Loucy (cell line): Measurements from ENCODE around the gene HS1BP3.

Source experiments
- H2AFZ ChIP-seq: fragments of 200-600 bp; sonication (generic); 2 replicates; pipeline ENCODE4 v1.6.0; 2016; ENCODE audit warnings: antibody characterized with exemption, mild to moderate bottlenecking, low read length, moderate library complexity
- H3F3A ChIP-seq: fragments of 200-600 bp; 2 replicates; pipeline ENCODE4 v1.6.0; 2016; ENCODE audit warnings: antibody characterized with exemption, low read depth, mild to moderate bottlenecking
- H3K27me3 ChIP-seq: fragments of 200-600 bp; sonication (generic); 2 replicates; pipeline ENCODE4 v1.6.1; 2014; ENCODE audit warnings: low read length, mild to moderate bottlenecking; ENCODE audit not compliant: insufficient read depth, poor library complexity, severe bottlenecking
- H3K36me3 ChIP-seq: fragments of 200-600 bp; sonication (generic); 2 replicates; pipeline ENCODE4 v1.6.1; 2016; ENCODE audit warnings: low read length; ENCODE audit not compliant: insufficient read depth
- H3K4me1 ChIP-seq: fragments of 200-600 bp; sonication (generic); 2 replicates; pipeline ENCODE4 v1.5.1; 2014; ENCODE audit warnings: low read length, mild to moderate bottlenecking; ENCODE audit not compliant: insufficient read depth, poor library complexity, severe bottlenecking
- H3K4me2 ChIP-seq: fragments of 200-600 bp; sonication (generic); 2 replicates; pipeline ENCODE4 v1.6.0; 2014; ENCODE audit warnings: antibody characterized with exemption, low read length, low read depth, mild to moderate bottlenecking; ENCODE audit not compliant: poor library complexity, severe bottlenecking
- H3K4me3 ChIP-seq: fragments of 200-600 bp; sonication (generic); 2 replicates; pipeline ENCODE4 v1.5.1; 2014; ENCODE audit warnings: low read length, mild to moderate bottlenecking, mixed read lengths; ENCODE audit not compliant: poor library complexity, severe bottlenecking
- H3K79me2 ChIP-seq: fragments of 200-600 bp; sonication (generic); 2 replicates; pipeline ENCODE4 v1.6.1; 2014; ENCODE audit warnings: low read length; ENCODE audit not compliant: insufficient read depth
- H3K9ac ChIP-seq: fragments of 200-600 bp; sonication (generic); 2 replicates; pipeline ENCODE4 v1.6.0; 2014; ENCODE audit warnings: mild to moderate bottlenecking, low read depth, low read length, moderate library complexity; ENCODE audit not compliant: poor library complexity, severe bottlenecking
- H3K9me2 ChIP-seq: fragments of 200-600 bp; sonication (generic); replicated peaks from 2 replicates; pipeline ENCODE4 v1.6.1; 2016; ENCODE audit warnings: low read depth, low read length, mixed read lengths
- H3K9me3 ChIP-seq: fragments of 200-600 bp; sonication (generic); 2 replicates; pipeline ENCODE4 v1.6.1; 2014; ENCODE audit warnings: mild to moderate bottlenecking, antibody characterized with exemption, low read length, low read depth; ENCODE audit not compliant: insufficient read depth
- H4K20me1 ChIP-seq: fragments of 200-600 bp; sonication (generic); 2 replicates; pipeline ENCODE4 v1.6.0; 2014; ENCODE audit warnings: antibody characterized with exemption, low read length, mild to moderate bottlenecking; ENCODE audit not compliant: insufficient read depth, poor library complexity, severe bottlenecking
- EZH2phosphoT487 ChIP-seq: fragments of 200-600 bp; IDR thresholded peaks from 2 replicates; pipeline ENCODE4 v1.6.1; 2018; ENCODE audit warnings: antibody characterized with exemption, mild to moderate bottlenecking, moderate library complexity, borderline replicate concordance
- TF ChIP-seq, protein P1 (sequence below): fragments of 200-600 bp; sonication (generic); conservative IDR thresholded peaks from 2 replicates; pipeline ENCODE4 v1.5.1; 2014; ENCODE audit warnings: mild to moderate bottlenecking, antibody characterized with exemption, low read length

The HS1BP3 gene

DNA sequence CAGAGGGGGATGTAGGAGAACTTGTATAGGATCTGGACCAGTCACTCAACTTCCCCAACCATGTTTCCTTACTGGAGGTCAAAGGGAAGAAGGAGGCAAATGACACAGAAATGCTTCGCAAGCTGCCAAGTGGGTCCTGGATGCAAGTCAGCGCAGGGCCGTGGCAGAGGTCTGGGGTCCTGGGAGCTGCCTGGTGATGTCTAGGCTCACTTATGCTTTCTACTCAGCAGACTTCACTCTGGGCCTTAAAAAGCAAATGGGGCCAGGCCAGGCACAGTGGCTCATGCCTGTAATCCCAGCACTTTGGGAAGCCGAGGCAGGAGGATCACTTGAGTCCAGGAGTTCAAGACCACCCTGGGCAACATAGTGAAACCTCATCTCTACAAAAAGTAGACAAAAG, 19.9 kb downstream of the HS1BP3 start:
- Histone ChIP-seq H3K9me2 (no peaks in the 10 kb centered on the region), H2AFZ (no peak overlapping the region), H3K4me1 (peaks cover 4% of the 10 kb centered on the region), H3K4me2 (no peak overlapping the region), H3K9ac (no peak overlapping the region), H3K36me3 (no peaks in the 10 kb centered on the region), H3K9me3 (no peaks in the 10 kb centered on the region), H3K4me3 (no peak overlapping the region), H3K79me2 (no peaks in the 10 kb centered on the region), H4K20me1 (no peaks in the 10 kb centered on the region), H3F3A (no peaks in the 10 kb centered on the region), H3K27me3 (no peaks in the 10 kb centered on the region)
- TF ChIP-seq, protein P1, sequence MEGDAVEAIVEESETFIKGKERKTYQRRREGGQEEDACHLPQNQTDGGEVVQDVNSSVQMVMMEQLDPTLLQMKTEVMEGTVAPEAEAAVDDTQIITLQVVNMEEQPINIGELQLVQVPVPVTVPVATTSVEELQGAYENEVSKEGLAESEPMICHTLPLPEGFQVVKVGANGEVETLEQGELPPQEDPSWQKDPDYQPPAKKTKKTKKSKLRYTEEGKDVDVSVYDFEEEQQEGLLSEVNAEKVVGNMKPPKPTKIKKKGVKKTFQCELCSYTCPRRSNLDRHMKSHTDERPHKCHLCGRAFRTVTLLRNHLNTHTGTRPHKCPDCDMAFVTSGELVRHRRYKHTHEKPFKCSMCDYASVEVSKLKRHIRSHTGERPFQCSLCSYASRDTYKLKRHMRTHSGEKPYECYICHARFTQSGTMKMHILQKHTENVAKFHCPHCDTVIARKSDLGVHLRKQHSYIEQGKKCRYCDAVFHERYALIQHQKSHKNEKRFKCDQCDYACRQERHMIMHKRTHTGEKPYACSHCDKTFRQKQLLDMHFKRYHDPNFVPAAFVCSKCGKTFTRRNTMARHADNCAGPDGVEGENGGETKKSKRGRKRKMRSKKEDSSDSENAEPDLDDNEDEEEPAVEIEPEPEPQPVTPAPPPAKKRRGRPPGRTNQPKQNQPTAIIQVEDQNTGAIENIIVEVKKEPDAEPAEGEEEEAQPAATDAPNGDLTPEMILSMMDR, result no peak
- no peak for TF ChIP-seq EZH2phosphoT487

DNA sequence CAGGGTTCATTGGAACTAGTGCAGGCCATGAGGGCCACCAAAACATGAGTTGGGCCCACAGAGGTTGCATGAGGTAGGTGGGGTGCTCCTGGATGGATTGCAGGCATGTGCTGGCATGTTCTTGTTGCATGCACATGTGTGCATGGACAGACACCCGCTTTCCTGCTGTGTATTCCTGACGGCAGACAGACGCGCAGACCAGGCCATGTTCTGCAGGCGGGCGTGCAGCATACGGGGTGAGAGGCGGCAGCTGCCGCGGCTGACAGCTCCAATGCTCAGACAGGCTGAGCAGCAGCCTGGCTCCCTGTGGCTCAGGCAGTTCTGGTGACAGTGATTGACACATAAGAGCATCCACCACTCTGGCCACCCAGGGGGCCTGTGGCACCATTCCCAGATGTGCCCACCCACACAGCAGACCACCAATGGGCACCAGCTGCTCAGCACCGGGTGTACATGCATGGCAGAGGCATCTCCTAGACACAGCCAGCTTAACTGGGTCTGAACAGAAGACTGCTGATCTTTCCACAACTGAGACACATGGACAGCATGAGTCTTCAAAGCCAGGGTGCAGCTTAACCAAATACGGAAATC, 21.2 kb downstream of the HS1BP3 start:
- Histone ChIP-seq H2AFZ (no peak overlapping the region), H3K36me3 (no peaks in the 10 kb centered on the region), H4K20me1 (no peaks in the 10 kb centered on the region), H3K9me2 (no peaks in the 10 kb centered on the region), H3K4me3 (no peak overlapping the region), H3K27me3 (no peaks in the 10 kb centered on the region), H3K79me2 (no peaks in the 10 kb centered on the region), H3K4me2 (no peak overlapping the region), H3K4me1 (peaks cover 4% of the 10 kb centered on the region), H3K9ac (no peak overlapping the region), H3F3A (no peaks in the 10 kb centered on the region), H3K9me3 (no peaks in the 10 kb centered on the region)
- TF ChIP-seq, protein P1, result no peak
- no peak for TF ChIP-seq EZH2phosphoT487

DNA sequence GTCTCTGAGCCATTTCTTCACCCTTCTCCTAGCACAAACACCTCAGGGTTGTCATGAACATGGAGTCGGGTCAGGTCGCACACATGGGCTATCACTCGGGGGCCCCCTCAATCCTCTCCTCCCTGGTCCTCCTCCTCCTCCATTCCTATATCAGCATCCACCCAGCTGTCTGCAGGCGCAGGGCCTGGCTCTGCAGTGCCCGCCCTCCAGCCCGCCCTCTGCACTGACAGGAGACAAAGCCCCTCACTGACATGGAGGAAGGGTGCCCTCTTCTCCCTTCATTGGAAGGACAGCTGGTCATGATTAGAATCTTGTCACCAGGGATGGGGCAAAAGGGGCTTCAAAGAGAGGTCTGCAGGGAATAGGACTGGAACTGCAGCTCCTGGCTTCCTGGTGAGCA, 21.7 kb downstream of the HS1BP3 start:
- Histone ChIP-seq H2AFZ (no peak overlapping the region), H3K36me3 (no peaks in the 10 kb centered on the region; the same call in 1 of the 2 replicates), H3K9me2 (no peaks in the 10 kb centered on the region), H3F3A (no peaks in the 10 kb centered on the region), H3K4me2 (no peak overlapping the region), H3K27me3 (no peaks in the 10 kb centered on the region), H3K79me2 (no peaks in the 10 kb centered on the region), H4K20me1 (no peaks in the 10 kb centered on the region), H3K9ac (no peak overlapping the region), H3K4me1 (peaks cover 4% of the 10 kb centered on the region), H3K9me3 (no peaks in the 10 kb centered on the region), H3K4me3 (no peak overlapping the region)
- no peak for TF ChIP-seq EZH2phosphoT487
- TF ChIP-seq, protein P1, result no peak
